Osteocyte (in vitro differentiated cells): Measurements from ENCODE around the gene ADI1. TPM values are rescaled to one million over a fixed set of nuclear protein-coding genes. Genes with fewer than 3 reads are reported as not detected.

ENCODE experiments used
- DNase-seq: peaks from one replicate; pipeline ENCODE4 v3.0.0; 2021; ENCODE audit warnings: mixed read lengths; ENCODE audit not compliant: unreplicated experiment; ENCODE audit errors: extremely low spot score
- H3K27ac Mint-ChIP-seq: one replicate; pipeline ENCODE4 v1.8.0; 2021; ENCODE audit warnings: mild to moderate bottlenecking, mixed read lengths; ENCODE audit not compliant: unreplicated experiment
- H3K27me3 Mint-ChIP-seq: one replicate; pipeline ENCODE4 v1.8.0; 2021; ENCODE audit warnings: mixed read lengths; ENCODE audit not compliant: unreplicated experiment
- H3K36me3 Mint-ChIP-seq: one replicate; pipeline ENCODE4 v1.8.0; 2021; ENCODE audit warnings: mixed read lengths; ENCODE audit not compliant: unreplicated experiment
- H3K4me1 Mint-ChIP-seq: one replicate; pipeline ENCODE4 v1.8.0; 2021; ENCODE audit warnings: mixed read lengths; ENCODE audit not compliant: unreplicated experiment
- H3K4me3 Mint-ChIP-seq: one replicate; pipeline ENCODE4 v1.8.0; 2021; ENCODE audit warnings: mild to moderate bottlenecking, moderate library complexity, mixed read lengths; ENCODE audit not compliant: unreplicated experiment
- H3K9me3 Mint-ChIP-seq: one replicate; pipeline ENCODE4 v1.8.0; 2021; ENCODE audit warnings: mixed read lengths; ENCODE audit not compliant: unreplicated experiment
- total RNA-seq: library from RNA; stranded (reverse); gene quantifications from 2 replicates; pipeline ENCODE4 v1.2.1, GENCODE V29; 2021
- TF ChIP-seq, protein P1 (sequence below): fragments of 200-600 bp; sonication (generic); IDR thresholded peaks from 2 replicates; pipeline ENCODE4 v1.5.0; 2021; ENCODE audit warnings: antibody characterized with exemption, mild to moderate bottlenecking, moderate library complexity

The ADI1 gene
- total RNA-seq, 1 donor from 2014 or later = 54.0 TPM

DNA sequence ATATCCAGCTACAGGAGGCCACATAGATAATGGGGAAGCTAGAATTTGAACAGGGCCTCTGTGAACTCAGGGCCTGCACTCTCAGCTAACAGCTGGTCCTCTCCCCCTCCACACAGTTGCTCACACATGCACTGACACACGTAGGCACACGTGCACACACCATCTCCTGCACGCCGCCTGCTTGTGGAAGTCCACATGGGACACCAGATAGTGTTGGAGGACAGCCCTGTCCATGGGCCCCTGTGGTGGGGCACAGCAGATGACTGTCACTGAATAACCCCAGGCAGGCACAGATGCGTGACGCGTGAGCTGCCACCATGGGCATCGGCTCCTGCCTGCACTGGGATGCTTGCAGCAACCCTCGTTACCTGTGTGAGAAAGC is 52.9 kb downstream of the ADI1 start:
- no peaks in the 10 kb centered on the region for H3K9me3 Mint-ChIP-seq
- H3K36me3 Mint-ChIP-seq = peaks cover 29% of the 10 kb centered on the region
- no peak for DNase-seq
- H3K4me1 Mint-ChIP-seq = peaks cover 7% of the 10 kb centered on the region
- TF ChIP-seq, protein P1, sequence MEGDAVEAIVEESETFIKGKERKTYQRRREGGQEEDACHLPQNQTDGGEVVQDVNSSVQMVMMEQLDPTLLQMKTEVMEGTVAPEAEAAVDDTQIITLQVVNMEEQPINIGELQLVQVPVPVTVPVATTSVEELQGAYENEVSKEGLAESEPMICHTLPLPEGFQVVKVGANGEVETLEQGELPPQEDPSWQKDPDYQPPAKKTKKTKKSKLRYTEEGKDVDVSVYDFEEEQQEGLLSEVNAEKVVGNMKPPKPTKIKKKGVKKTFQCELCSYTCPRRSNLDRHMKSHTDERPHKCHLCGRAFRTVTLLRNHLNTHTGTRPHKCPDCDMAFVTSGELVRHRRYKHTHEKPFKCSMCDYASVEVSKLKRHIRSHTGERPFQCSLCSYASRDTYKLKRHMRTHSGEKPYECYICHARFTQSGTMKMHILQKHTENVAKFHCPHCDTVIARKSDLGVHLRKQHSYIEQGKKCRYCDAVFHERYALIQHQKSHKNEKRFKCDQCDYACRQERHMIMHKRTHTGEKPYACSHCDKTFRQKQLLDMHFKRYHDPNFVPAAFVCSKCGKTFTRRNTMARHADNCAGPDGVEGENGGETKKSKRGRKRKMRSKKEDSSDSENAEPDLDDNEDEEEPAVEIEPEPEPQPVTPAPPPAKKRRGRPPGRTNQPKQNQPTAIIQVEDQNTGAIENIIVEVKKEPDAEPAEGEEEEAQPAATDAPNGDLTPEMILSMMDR = no peak
- H3K27ac Mint-ChIP-seq = no peak overlapping the region
- no peaks in the 10 kb centered on the region for H3K27me3 Mint-ChIP-seq
- H3K4me3 Mint-ChIP-seq = no peak overlapping the region

DNA sequence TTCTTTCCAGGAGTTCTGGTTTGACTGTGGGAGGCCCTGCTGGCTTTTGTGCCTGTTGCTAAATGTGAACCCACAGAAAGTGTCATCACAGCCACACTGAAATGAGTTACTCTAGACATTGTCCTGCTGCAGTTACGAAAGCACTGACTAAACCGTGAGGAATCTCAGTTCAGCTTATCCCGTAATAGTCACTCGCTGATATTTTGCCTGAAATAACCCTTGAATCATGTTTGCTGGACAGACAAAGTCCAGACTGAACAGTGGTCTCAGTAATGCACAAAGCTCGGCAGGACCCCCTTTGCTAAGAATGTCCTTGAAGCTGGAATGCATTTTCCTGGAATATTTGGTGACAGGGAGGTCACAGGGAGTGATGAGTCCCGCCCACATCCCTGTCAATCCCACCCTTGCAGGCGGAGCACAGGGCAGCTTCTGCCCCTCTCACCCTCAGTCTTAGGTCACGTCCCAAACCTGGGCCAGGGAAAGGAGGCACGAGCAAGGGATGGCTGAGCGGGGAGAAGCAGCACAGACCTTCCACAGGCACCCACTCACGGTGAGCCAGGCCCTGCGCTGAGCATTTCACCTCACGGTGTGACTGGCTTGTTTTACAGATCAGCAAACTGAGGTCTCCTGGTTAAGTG is 53.4 kb downstream of the ADI1 start:
- no peaks in the 10 kb centered on the region for H3K27me3 Mint-ChIP-seq
- no peak for DNase-seq
- peak overlapping the region; percentile 72 for H3K27ac Mint-ChIP-seq
- peaks cover 29% of the 10 kb centered on the region for H3K36me3 Mint-ChIP-seq
- TF ChIP-seq, protein P1 = no peak
- H3K4me1 Mint-ChIP-seq = peaks cover 7% of the 10 kb centered on the region
- H3K4me3 Mint-ChIP-seq = no peak overlapping the region
- H3K9me3 Mint-ChIP-seq = no peaks in the 10 kb centered on the region

GRCh38 chr2:3465328-3465727 is 54.0 kb downstream of the ADI1 start:
- H3K36me3 Mint-ChIP-seq = peaks cover 23% of the 10 kb centered on the region
- TF ChIP-seq, protein P1 = no peak
- no peak overlapping the region for H3K4me3 Mint-ChIP-seq
- H3K27ac Mint-ChIP-seq = peak overlapping the region; percentile 72
- H3K27me3 Mint-ChIP-seq = no peaks in the 10 kb centered on the region
- H3K4me1 Mint-ChIP-seq = peaks cover 7% of the 10 kb centered on the region
- H3K9me3 Mint-ChIP-seq = no peaks in the 10 kb centered on the region
- DNase-seq = no peak

DNA sequence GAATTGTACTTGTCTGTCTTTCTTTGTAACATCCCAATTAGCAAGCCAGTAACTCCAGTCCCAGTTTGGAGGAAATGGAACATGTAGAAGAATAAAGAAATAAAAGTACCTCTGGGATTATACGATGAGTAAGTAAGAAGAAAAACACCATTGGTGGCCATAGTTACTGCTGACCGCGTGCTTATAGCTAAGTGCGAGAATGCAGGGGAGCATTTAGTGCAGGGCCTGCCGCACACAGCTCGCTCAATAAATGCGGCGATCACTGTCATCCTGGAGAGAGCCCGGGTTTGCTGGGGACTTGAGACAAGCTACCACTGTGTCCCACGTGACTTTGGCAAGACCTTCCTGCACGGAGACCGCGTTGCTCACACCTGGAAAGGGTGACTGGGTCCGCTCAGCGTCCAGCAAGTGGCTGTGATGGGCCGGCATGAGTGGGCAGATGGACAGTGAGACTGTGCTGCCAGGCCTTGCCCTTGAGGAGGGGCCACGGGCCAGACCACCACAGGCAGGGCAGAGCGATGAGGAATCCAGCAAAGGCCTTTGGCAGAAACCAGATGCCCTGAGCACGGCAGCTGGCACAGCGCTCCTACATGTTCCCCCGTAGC is 54.8 kb downstream of the ADI1 start:
- no peaks in the 10 kb centered on the region for H3K9me3 Mint-ChIP-seq
- peaks cover 7% of the 10 kb centered on the region for H3K4me1 Mint-ChIP-seq
- H3K27ac Mint-ChIP-seq = no peak overlapping the region
- H3K4me3 Mint-ChIP-seq = no peak overlapping the region
- peaks cover 20% of the 10 kb centered on the region for H3K36me3 Mint-ChIP-seq
- no peaks in the 10 kb centered on the region for H3K27me3 Mint-ChIP-seq
- TF ChIP-seq, protein P1 = no peak
- no peak for DNase-seq

- TF ChIP-seq, protein P1 = no peak
- H3K4me3 Mint-ChIP-seq = no peak overlapping the region
- no peaks in the 10 kb centered on the region for H3K9me3 Mint-ChIP-seq
- H3K36me3 Mint-ChIP-seq = peaks cover 20% of the 10 kb centered on the region
- peaks cover 7% of the 10 kb centered on the region for H3K4me1 Mint-ChIP-seq
- no peaks in the 10 kb centered on the region for H3K27me3 Mint-ChIP-seq
- no peak for DNase-seq
- H3K27ac Mint-ChIP-seq = no peak overlapping the region
Observed at GRCh38 chr2:3463944-3464343, 55.4 kb downstream of the ADI1 start.
